ENCODE data around the gene HDAC8.
"Not testable (repeated sequence)": the region's sequence is repeated elsewhere in the genome, so short reads cannot be mapped to it uniquely, and the experiment has no call there.

HDAC8 gene

GRCh38 chrX:72371405-72371804 is 201.2 kb downstream of the HDAC8 start:
- no peak for DNase-seq

- DNase-seq: no peak
Measured at GRCh38 chrX:72368796-72369195, 203.8 kb downstream of the HDAC8 start.

GRCh38 chrX:72367516-72367915 is 205.1 kb downstream of the HDAC8 start:
- DNase-seq: no peak

GRCh38 chrX:72366701-72367454 is 205.8 kb downstream of the HDAC8 start:
- no peak for DNase-seq

GRCh38 chrX:72366178-72366577 is 206.5 kb downstream of the HDAC8 start:
- DNase-seq: no peak

GRCh38 chrX:72365126-72365525 is 207.5 kb downstream of the HDAC8 start:
- DNase-seq: no peak

GRCh38 chrX:72360326-72360725 is 212.3 kb downstream of the HDAC8 start:
- no peak for DNase-seq

- no peak for DNase-seq
Measured at GRCh38 chrX:72358313-72358712, 214.3 kb downstream of the HDAC8 start.

GRCh38 chrX:72352786-72353185 is 219.9 kb downstream of the HDAC8 start:
- DNase-seq: no peak

GRCh38 chrX:72351606-72352334 is 220.9 kb downstream of the HDAC8 start:
- DNase-seq: no peak

GRCh38 chrX:72349190-72349589 is 223.5 kb downstream of the HDAC8 start:
- DNase-seq: no peak

- DNase-seq: no peak
Measured at GRCh38 chrX:72348247-72348979, 224.2 kb downstream of the HDAC8 start.

GRCh38 chrX:72347366-72347765 is 225.3 kb downstream of the HDAC8 start:
- no peak for DNase-seq

- no peak for DNase-seq
Measured at GRCh38 chrX:72346302-72346949, 226.2 kb downstream of the HDAC8 start.

- no peak for DNase-seq
Measured at GRCh38 chrX:72340626-72341025, 232.0 kb downstream of the HDAC8 start.

GRCh38 chrX:72340041-72340440 is 232.6 kb downstream of the HDAC8 start:
- no peak for DNase-seq

- DNase-seq: no peak
Measured at GRCh38 chrX:72330131-72330530, 242.5 kb downstream of the HDAC8 start.

GRCh38 chrX:72326605-72327300 is 245.9 kb downstream of the HDAC8 start:
- no peak for DNase-seq

GRCh38 chrX:72319651-72320050 is 253.0 kb downstream of the HDAC8 start:
- not testable (repeated sequence) for DNase-seq

- DNase-seq: no peak
Measured at GRCh38 chrX:72317139-72317538, 255.5 kb downstream of the HDAC8 start.

GRCh38 chrX:72316408-72317110 is 256.1 kb downstream of the HDAC8 start:
- no peak for DNase-seq

- DNase-seq: no peak
Measured at GRCh38 chrX:72314881-72315280, 257.8 kb downstream of the HDAC8 start.

All from activated T-cell treated with anti-CD3 and anti-CD28 coated beads, Interleukin-2, amount 50 U/mL, for 1 hour (primary cell).